Daoy (cell line): ENCODE measurements around the gene SPATA33. TPM values are rescaled to one million over a fixed set of nuclear protein-coding genes. Genes with fewer than 3 reads are reported as not detected.
"Not testable (repeated sequence)": the region's sequence is repeated elsewhere in the genome, so short reads cannot be mapped to it uniquely, and the experiment has no call there.

ENCODE experiments used
- DNase-seq: peaks from one replicate; pipeline ENCODE4 v3.0.0-alpha.2; 2015; ENCODE audit warnings: low read depth
- total RNA-seq: library from RNA; depleted of rRNA; stranded (reverse); fragments of >200 nt; shearing (Covaris generic); gene quantifications from 2 replicates; pipeline ENCODE4 v1.2.3, GENCODE V29; 2014

Gene SPATA33
- total RNA-seq, 1 experiment from 2014 or later, result 6.7 TPM

GRCh38 chr16:89629827-89630610, 27.6 kb upstream of the SPATA33 start:
- no peak for DNase-seq

GRCh38 chr16:89633064-89633631, 24.5 kb upstream of the SPATA33 start:
- peak; percentile 66 for DNase-seq

DNA sequence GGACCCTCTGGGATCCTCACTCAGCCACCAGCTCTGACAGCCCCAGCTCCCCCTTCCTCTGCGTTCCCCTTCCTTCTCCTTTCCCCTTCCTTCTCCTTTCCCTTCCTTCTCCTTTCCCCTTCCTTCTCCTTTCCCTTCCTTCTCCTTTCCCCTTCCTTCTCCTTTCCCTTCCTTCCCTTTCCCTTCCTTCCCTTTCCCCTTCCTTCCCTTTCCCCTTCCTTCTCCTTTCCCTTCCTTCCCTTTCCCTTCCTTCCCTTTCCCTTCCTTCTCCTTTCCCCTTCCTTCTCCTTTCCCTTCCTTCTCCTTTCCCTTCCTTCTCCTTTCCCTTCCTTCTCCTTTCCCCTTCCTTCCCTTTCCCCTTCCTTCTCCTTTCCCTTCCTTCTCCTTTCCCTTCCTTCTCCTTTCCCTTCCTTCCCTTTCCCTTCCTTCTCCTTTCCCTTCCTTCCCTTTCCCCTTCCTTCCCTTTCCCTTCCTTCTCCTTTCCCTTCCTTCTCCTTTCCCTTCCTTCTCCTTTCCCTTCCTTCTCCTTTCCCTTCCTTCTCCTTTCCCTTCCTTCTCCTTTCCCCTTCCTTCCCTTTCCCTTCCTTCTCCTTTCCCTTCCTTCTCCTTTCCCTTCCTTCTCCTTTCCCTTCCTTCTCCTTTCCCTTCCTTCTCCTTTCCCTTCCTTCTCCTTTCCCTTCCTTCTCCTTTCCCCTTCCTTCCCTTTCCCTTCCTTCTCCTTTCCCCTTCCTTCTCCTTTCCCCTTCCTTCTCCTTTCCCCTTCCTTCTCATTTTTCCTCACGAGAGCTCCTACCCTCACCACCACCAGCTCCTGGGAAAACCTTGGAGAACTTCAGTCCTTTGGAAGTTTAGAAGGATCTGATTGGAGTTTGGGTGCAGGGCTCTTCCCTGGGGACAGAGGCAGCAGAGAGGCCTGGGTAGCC, 22.9 kb upstream of the SPATA33 start:
- DNase-seq, result not testable (repeated sequence)

DNA sequence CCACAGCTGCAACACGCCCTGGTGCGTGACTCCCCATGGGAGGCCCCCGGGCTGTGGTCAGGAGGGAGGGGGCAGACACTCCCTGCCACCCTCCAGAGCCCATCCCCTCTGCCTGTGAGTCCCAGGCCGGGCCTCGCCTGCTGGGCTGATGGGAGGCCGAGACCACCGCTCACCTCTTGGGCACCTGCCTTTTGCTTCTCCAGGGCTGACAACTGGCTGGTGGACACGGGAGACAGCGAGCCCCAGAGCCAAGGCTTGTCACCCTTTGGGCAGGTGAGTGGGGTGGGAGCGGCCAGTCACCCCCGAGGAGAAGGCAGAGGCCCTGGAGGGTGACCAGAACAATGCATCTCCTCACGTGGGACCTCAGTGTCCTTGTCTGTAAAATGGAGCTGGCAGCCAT, 21.0 kb upstream of the SPATA33 start:
- DNase-seq, result no peak

- no peak for DNase-seq
Observed at GRCh38 chr16:89637379-89637778, 20.3 kb upstream of the SPATA33 start.

DNA sequence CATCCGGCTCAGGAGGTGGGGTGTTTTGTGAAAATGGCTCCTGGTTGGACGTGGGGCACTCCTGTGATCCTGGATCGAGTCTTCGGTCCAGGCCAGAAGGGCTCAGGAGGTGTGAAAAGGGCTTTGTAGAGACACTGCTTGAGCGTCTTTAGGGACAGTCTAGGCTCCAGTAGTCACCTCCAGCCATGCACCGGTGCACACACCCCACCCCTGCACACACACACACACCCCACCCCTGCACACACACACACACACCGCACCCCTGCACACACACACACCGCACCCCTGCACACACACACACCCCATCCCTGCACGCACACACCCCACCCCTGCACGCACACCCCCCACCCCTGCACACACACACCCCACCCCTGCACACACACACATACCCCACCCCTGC, 19.2 kb upstream of the SPATA33 start:
- no peak for DNase-seq

DNA sequence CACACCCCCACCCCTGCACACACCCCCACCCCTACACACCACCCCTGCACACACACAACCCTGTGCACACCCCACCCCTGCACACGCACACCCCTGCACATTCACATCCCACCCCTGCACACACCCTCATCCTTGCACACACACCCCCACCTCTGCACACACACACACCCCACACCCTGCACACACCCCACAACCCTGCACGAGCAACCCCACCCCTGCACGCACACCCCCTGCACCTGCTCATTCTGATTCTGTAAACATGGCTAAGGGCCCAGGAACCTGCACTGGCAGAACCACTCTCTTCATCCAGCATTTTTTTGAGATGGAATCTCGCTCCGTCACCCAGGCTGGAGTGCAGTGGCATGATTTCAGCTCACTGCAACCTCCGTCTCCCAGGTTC, 18.3 kb upstream of the SPATA33 start:
- DNase-seq, result no peak

- DNase-seq, result no peak
Observed at GRCh38 chr16:89641458-89642119, 16.0 kb upstream of the SPATA33 start.

- DNase-seq, result no peak
Observed at GRCh38 chr16:89642574-89642973, 15.1 kb upstream of the SPATA33 start.

GRCh38 chr16:89643769-89644300, 13.8 kb upstream of the SPATA33 start:
- no peak for DNase-seq

- DNase-seq, result no peak
Observed at GRCh38 chr16:89645122-89645521, 12.5 kb upstream of the SPATA33 start.

DNA sequence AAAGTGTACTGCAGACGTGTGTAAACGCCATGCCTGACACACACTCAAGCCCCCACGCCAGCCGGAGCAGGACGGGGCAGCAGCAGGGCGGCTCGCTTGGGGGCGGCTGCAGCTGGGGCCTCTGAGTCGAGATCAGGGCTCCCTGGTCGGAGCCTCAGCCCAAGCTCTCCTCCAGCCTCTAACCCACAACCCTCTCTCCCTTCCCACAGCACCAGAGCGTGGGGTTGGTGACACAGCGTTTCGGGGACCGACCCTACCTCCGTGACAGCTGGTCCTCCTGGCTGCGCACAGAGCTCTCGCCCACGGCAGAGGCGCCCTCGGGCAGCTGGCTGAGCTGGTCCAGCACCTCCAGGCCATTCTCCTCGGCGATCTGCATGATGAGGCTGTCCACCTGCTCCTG, 11.4 kb upstream of the SPATA33 start:
- no peak for DNase-seq

- no peak for DNase-seq
Observed at GRCh38 chr16:89646906-89647305, 10.7 kb upstream of the SPATA33 start.

GRCh38 chr16:89651584-89651983, 6.1 kb upstream of the SPATA33 start:
- no peak for DNase-seq

- no peak for DNase-seq
Observed at GRCh38 chr16:89653656-89654295, 3.9 kb upstream of the SPATA33 start.

DNA sequence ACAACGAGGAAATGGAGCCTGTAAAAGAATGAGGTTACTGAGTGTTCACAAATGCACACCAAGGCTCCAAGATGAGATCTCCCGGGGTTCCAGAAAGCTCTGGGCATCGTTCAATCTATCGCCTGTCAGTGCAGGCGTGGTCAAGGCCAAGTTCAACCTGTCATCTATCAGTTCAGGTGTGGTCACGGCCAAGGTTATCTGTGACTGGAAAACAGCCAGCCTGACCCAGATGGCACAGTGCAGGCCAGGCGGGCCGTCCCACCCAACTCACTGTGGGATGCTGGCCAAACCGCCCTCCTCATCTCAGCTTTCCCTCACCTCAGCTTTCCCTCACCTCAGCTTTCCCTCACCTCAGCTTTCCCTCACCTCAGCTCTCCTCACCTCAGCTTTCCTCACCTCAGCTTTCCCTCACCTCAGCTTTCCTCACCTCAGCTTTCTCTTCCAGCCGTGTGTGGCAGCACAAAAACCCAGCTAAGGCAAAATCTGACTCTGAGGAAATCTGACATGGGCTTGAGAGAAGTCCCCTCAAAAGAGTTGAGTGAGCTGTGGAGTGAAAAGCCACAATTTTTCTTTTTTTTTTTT, 2.5 kb upstream of the SPATA33 start:
- no peak for DNase-seq

- no peak for DNase-seq
Observed at GRCh38 chr16:89656435-89657121, 1.1 kb upstream of the SPATA33 start.

DNA sequence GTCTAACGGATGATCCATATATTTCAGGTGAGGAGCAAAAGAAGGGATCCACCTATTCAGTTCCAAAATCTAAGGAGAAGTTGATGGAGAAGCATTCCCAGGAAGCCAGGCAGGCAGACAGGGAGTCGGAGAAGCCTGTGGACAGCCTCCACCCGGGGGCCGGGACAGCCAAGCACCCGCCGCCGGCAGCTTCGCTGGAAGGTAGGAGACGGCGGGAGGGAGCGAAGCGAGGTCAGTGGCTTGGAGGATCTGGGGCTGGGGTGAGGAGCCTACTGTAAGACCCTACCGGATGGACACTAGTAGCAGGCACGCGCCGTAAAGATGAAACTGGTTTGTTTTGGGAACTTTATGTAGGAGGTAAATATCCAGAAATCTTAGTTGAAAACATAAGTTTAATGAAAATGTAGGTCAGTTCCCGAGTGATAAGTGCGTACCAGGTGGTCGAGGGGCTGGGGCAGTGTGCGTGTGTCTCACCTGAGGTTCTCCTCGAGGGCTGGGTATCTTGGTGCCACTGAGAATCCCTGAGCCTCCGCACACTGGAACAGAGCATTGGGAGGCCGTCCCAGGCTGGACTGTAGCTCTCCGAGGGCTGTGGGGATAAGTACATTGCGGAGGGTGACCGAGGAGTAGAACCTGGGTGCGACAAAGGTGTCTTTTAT, 714 bp downstream of the SPATA33 start:
- DNase-seq, result peak; percentile 19

GRCh38 chr16:89660146-89660545, 2.5 kb downstream of the SPATA33 start:
- DNase-seq, result no peak

DNA sequence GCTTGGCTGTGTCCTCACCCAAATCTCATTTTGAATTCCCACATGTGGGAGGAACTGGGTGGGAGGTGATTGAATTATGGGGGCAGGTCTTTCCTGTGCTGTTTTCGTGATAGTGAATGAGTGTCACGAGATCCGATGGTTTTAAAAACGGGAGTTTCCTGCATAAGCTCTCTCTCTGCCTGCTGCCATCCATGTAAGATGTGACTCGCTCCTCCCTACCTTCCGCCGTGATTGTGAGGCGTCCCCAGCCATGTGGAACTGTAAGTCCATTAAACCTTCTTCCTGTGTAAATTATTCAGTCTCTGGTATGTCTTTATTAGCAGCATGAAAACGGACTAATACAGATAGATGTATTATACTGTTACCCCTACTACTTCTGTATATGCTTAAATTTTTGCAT, 3.6 kb downstream of the SPATA33 start:
- DNase-seq, result no peak
